ENCODE measurements around the gene PPP1R11.

DNA sequence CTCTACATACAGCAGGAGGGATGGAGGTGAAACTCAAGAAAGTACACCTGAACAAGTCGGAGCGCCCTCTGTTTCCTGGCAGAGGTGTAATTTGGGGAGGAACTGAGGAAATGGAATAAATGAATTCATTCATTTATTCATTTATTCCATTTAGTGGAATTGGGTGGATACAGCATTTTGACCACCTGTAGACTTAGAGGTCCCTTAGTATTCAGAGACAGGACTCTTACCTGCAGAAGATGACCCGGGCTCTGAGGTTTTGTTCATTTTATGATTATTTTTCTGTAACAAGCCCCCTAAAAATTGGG, 36.8 kb downstream of the PPP1R11 start:
- TF ChIP-seq, protein P1, sequence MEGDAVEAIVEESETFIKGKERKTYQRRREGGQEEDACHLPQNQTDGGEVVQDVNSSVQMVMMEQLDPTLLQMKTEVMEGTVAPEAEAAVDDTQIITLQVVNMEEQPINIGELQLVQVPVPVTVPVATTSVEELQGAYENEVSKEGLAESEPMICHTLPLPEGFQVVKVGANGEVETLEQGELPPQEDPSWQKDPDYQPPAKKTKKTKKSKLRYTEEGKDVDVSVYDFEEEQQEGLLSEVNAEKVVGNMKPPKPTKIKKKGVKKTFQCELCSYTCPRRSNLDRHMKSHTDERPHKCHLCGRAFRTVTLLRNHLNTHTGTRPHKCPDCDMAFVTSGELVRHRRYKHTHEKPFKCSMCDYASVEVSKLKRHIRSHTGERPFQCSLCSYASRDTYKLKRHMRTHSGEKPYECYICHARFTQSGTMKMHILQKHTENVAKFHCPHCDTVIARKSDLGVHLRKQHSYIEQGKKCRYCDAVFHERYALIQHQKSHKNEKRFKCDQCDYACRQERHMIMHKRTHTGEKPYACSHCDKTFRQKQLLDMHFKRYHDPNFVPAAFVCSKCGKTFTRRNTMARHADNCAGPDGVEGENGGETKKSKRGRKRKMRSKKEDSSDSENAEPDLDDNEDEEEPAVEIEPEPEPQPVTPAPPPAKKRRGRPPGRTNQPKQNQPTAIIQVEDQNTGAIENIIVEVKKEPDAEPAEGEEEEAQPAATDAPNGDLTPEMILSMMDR (IDR thresholded peaks at IDR 0.05), result no peak
- no peak for TF ChIP-seq ZFX (IDR thresholded peaks at IDR 0.05; ENCODE audit: borderline replicate concordance)
